ENCODE measurements around the gene MPO. TPM values are rescaled to one million over a fixed set of nuclear protein-coding genes. Genes with fewer than 3 reads are reported as not detected.
A peak's percentile ranks its signal among the peaks of the same experiment; 100 is the strongest.

The MPO gene
- total RNA-seq, 1 donor from 2014 or later, result 0.43 TPM

- DNase-seq (ENCODE audit: low spot score) (no peak), ATAC-seq (no peak)
Measured at GRCh38 chr17:58279736-58280479, 827 bp downstream of the MPO start.

- DNase-seq (ENCODE audit: low spot score) (no peak), ATAC-seq (peak; percentile 74)
Measured at GRCh38 chr17:58279016-58279711, 1.6 kb downstream of the MPO start.

GRCh38 chr17:58278661-58279015 lies 2.1 kb downstream of the MPO start:
- DNase-seq (ENCODE audit: low spot score), result no peak
- peak; percentile 81 for ATAC-seq

GRCh38 chr17:58277802-58278595 lies 2.7 kb downstream of the MPO start:
- DNase-seq (ENCODE audit: low spot score) (no peak), ATAC-seq (no peak)

- ATAC-seq, result no peak
- DNase-seq (ENCODE audit: low spot score), result no peak
Measured at GRCh38 chr17:58277107-58277801, 3.5 kb downstream of the MPO start.

GRCh38 chr17:58276423-58276822 lies 4.3 kb downstream of the MPO start:
- ATAC-seq (no peak), DNase-seq (ENCODE audit: low spot score) (no peak)

- no peak for DNase-seq (ENCODE audit: low spot score)
- no peak for ATAC-seq
Measured at GRCh38 chr17:58275417-58275816, 5.3 kb downstream of the MPO start.

GRCh38 chr17:58273453-58274104 lies 7.2 kb downstream of the MPO start:
- DNase-seq (ENCODE audit: low spot score) (no peak), ATAC-seq (no peak)

GRCh38 chr17:58272367-58273280 lies 8.1 kb downstream of the MPO start:
- no peak for ATAC-seq
- DNase-seq (ENCODE audit: low spot score), result no peak

- no peak for DNase-seq (ENCODE audit: low spot score)
Measured at GRCh38 chr17:58271216-58271931, 9.4 kb downstream of the MPO start.

GRCh38 chr17:58270476-58271215 lies 10.1 kb downstream of the MPO start:
- ATAC-seq (no peak), DNase-seq (ENCODE audit: low spot score) (no peak)

More at GRCh38 chr17:58271216-58271931, 9.4 kb downstream of the MPO start:
- no peak for ATAC-seq

- DNase-seq (ENCODE audit: low spot score), result no peak
- ATAC-seq, result no peak
Measured at GRCh38 chr17:58269557-58270291, 11.0 kb downstream of the MPO start.

GRCh38 chr17:58268774-58269556 lies 11.8 kb downstream of the MPO start:
- no peak for ATAC-seq
- no peak for DNase-seq (ENCODE audit: low spot score)

GRCh38 chr17:58268326-58268725 lies 12.4 kb downstream of the MPO start:
- DNase-seq (ENCODE audit: low spot score) (peak; percentile 19), ATAC-seq (no peak)

- ATAC-seq (no peak), DNase-seq (ENCODE audit: low spot score) (peak; percentile 39)
Measured at GRCh38 chr17:58267347-58268324, 13.1 kb downstream of the MPO start.

Measured in left lobe of liver (tissue), 2 donors.